ENCODE results near the gene CACNA1B.

CACNA1B gene

GRCh38 chr9:138116521-138116920 is 238.9 kb downstream of the CACNA1B start:
- TF ChIP-seq CTCF (IDR thresholded peaks at IDR 0.05; ENCODE audit: low read depth, low read length): no peak
- Histone ChIP-seq H3K27ac (no peak overlapping the region), H3K9me3 (ENCODE audit: severe bottlenecking) (no peaks in the 10 kb centered on the region), H3K4me3 (ENCODE audit: low read depth, low read length) (no peak overlapping the region), H3K27me3 (ENCODE audit: insufficient read depth, low read depth, severe bottlenecking) (no peaks in the 10 kb centered on the region), H3K36me3 (no peaks in the 10 kb centered on the region)
- no peak for DNase-seq

GRCh38 chr9:138117101-138117750 is 239.6 kb downstream of the CACNA1B start:
- no peak overlapping the region for H3K27ac ChIP-seq
- H3K36me3 ChIP-seq: no peaks in the 10 kb centered on the region
- no peak for TF ChIP-seq CTCF (IDR thresholded peaks at IDR 0.05; ENCODE audit: low read depth, low read length)
- DNase-seq: no peak
- H3K27me3 ChIP-seq (ENCODE audit: insufficient read depth, low read depth, severe bottlenecking): no peaks in the 10 kb centered on the region
- H3K9me3 ChIP-seq (ENCODE audit: severe bottlenecking): no peaks in the 10 kb centered on the region
- no peak overlapping the region for H3K4me3 ChIP-seq (ENCODE audit: low read depth, low read length)

GRCh38 chr9:138117836-138118235 is 240.3 kb downstream of the CACNA1B start:
- no peaks in the 10 kb centered on the region for H3K36me3 ChIP-seq
- H3K27ac ChIP-seq: no peak overlapping the region
- no peak for TF ChIP-seq CTCF (IDR thresholded peaks at IDR 0.05; ENCODE audit: low read depth, low read length)
- no peaks in the 10 kb centered on the region for H3K9me3 ChIP-seq (ENCODE audit: severe bottlenecking)
- peak; percentile 1 for DNase-seq
- no peaks in the 10 kb centered on the region for H3K27me3 ChIP-seq (ENCODE audit: insufficient read depth, low read depth, severe bottlenecking)
- no peak overlapping the region for H3K4me3 ChIP-seq (ENCODE audit: low read depth, low read length)

- TF ChIP-seq CTCF (IDR thresholded peaks at IDR 0.05; ENCODE audit: low read depth, low read length): no peak
- Histone ChIP-seq H3K4me3 (ENCODE audit: low read depth, low read length) (no peak overlapping the region), H3K27ac (no peak overlapping the region), H3K27me3 (ENCODE audit: insufficient read depth, low read depth, severe bottlenecking) (no peaks in the 10 kb centered on the region), H3K36me3 (no peaks in the 10 kb centered on the region), H3K9me3 (ENCODE audit: severe bottlenecking) (no peaks in the 10 kb centered on the region)
- no peak for DNase-seq
Observed at GRCh38 chr9:138118601-138119071, 241.1 kb downstream of the CACNA1B start.

GRCh38 chr9:138119202-138120027 is 241.8 kb downstream of the CACNA1B start:
- no peaks in the 10 kb centered on the region for H3K27me3 ChIP-seq (ENCODE audit: insufficient read depth, low read depth, severe bottlenecking)
- no peak overlapping the region for H3K4me3 ChIP-seq (ENCODE audit: low read depth, low read length)
- no peak for TF ChIP-seq CTCF (IDR thresholded peaks at IDR 0.05; ENCODE audit: low read depth, low read length)
- DNase-seq: no peak
- H3K9me3 ChIP-seq (ENCODE audit: severe bottlenecking): no peaks in the 10 kb centered on the region
- no peak overlapping the region for H3K27ac ChIP-seq
- no peaks in the 10 kb centered on the region for H3K36me3 ChIP-seq
